Thyroid gland (tissue), 4 donors: ENCODE results near the gene ZKSCAN1.

Experiments used
- CTCF ChIP-seq, 6 experiments: fragments of 200-600 bp in 3 of 6; fragments of 450-650 bp in 3 of 6; sonication (generic) in 3 of 6; IDR thresholded peaks; one replicate each; pipeline ENCODE4 v1.5.1; 2016 to 2019; ENCODE audit warnings: antibody characterized with exemption in 6 of 6, mild to moderate bottlenecking in 2 of 6, inconsistent platforms in 1 of 6, moderate library complexity in 1 of 6
- POLR2A ChIP-seq, 2 donors: fragments of 450-650 bp; IDR thresholded peaks; one replicate each; pipeline ENCODE4 v1.6.1; 2017; ENCODE audit warnings: antibody characterized with exemption in 2 of 2, mild to moderate bottlenecking in 2 of 2, moderate library complexity in 1 of 2

- TF ChIP-seq CTCF (IDR thresholded peaks at IDR 0.05) = no peak
- no peak for TF ChIP-seq POLR2A (IDR thresholded peaks at IDR 0.05)
Measured at GRCh38 chr7:100033526-100033925, 18.1 kb downstream of the ZKSCAN1 start.
